ENCODE measurements around the gene PIEZO2.

PIEZO2 gene

DNA sequence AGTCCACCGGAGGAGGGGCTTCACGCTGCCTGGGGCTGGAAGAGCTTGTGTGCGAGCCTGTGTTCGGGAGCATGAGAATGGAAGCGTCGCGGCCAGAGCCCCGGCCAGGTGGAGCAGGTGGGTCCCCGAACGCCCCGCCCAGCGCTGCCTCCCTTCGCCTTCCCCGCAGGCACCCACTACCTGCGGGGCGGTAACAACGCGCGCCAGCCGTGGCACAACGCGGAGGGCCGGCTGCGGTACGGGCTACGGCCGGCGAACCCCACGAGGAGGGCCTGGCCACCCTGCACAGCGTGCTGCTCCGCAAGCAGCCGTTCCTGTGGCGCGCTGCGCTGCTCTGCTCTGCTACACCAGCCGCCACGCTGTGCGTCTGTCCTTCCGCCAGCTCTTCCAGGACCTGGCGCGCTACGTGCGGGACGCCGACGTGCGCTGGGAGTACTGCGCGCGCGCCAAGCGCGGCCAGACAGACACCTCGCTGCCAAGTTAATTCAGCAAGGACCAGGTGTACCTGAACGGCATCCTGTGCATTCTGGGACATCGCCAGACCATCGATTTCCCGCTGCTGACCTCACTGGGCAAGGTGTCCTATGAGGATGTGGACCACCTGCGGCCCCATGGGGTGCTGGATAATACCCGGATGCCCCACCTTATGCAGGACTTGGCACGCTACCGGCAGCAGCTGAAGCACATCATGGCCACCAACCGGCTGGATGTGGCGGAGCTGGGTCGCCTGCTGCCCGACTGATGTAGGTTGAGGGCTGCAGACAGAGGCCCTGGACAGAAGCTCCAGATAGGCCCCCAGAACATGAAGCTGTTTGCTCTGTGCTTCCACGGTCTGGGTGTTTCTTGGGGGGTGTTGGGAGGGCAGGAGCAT lies 422.9 kb downstream of the PIEZO2 start:
- no peak overlapping the region for H3K4me3 ChIP-seq (ENCODE audit: low read length)
- H3K9ac ChIP-seq (ENCODE audit: low read length), result no peak overlapping the region
- no peaks in the 10 kb centered on the region for H3K36me3 ChIP-seq (ENCODE audit: control insufficient read depth, insufficient read depth, low read length)
- no peaks in the 10 kb centered on the region for H3K27me3 ChIP-seq (ENCODE audit: control insufficient read depth, insufficient read depth, low read length)
- no peaks in the 10 kb centered on the region for H3K4me1 ChIP-seq (ENCODE audit: control insufficient read depth, insufficient read depth, low read length)
- no peak overlapping the region for H3K27ac ChIP-seq (ENCODE audit: low read depth, low read length)

DNA sequence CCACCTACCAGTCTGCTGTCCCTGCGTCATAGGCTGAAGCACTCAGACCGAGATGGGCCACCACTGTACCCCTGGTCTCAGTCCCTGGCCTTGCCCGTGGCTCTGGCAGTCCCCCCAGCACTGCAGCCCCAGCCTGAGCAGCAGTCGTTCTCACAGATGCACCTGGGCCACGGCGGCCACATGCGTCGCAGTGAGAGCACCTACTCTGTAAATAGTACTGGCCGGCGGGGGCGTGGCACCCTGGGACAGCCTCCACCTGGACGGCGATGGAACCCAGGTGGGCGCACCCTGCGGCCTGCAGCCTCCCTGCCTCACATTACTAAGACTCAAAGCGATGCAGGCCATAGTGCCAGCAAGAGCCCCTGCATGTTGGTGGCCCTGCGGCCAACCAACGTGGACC lies 424.7 kb downstream of the PIEZO2 start:
- Histone ChIP-seq H3K27ac (ENCODE audit: low read depth, low read length) (no peak overlapping the region), H3K9ac (ENCODE audit: low read length) (no peak overlapping the region), H3K4me3 (ENCODE audit: low read length) (no peak overlapping the region), H3K4me1 (ENCODE audit: control insufficient read depth, insufficient read depth, low read length) (no peaks in the 10 kb centered on the region), H3K27me3 (ENCODE audit: control insufficient read depth, insufficient read depth, low read length) (no peaks in the 10 kb centered on the region), H3K36me3 (ENCODE audit: control insufficient read depth, insufficient read depth, low read length) (no peaks in the 10 kb centered on the region)

DNA sequence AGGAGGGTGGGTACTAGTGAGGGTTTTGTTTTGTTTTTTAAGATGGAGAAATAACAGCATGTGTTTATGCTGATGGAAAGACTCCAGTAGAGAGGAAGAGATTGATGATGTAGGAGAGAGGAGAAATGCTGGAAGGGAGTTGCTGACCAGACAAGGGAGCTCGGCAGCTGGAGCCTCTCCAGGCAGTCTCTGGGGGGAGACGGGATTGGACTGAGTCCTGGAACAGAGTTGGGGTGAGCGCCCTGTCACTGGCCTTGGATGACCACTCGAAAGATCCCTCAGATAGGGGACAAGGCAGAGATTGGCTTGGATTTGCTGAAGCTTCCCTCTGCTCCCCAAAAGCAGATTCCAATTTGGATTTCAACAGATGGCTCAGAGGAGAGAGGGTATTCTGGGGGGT lies 425.9 kb downstream of the PIEZO2 start:
- no peaks in the 10 kb centered on the region for H3K4me1 ChIP-seq (ENCODE audit: control insufficient read depth, insufficient read depth, low read length)
- no peak overlapping the region for H3K27ac ChIP-seq (ENCODE audit: low read depth, low read length)
- no peak overlapping the region for H3K9ac ChIP-seq (ENCODE audit: low read length)
- H3K36me3 ChIP-seq (ENCODE audit: control insufficient read depth, insufficient read depth, low read length), result no peaks in the 10 kb centered on the region
- H3K4me3 ChIP-seq (ENCODE audit: low read length), result no peak overlapping the region
- no peaks in the 10 kb centered on the region for H3K27me3 ChIP-seq (ENCODE audit: control insufficient read depth, insufficient read depth, low read length)

DNA sequence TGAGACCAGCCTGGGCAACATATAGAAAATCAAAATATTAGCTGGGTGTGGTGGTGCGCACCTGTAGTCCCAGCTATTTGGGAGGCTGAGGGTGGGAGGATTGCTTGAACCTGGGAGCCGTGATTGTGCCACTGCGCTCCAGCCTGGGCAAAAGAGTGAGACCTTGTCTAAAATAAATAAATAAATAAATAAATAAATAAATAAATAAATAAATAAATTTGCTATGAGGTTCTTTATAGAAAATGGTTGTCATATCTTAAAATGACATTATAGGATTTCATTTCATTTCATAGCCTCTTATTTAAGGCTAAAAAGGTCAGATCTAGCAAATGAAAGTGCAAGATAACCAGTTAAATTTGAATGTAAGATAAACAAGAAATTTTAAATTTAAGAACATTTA lies 430.6 kb downstream of the PIEZO2 start:
- Histone ChIP-seq H3K27ac (ENCODE audit: low read depth, low read length) (no peak overlapping the region), H3K27me3 (ENCODE audit: control insufficient read depth, insufficient read depth, low read length) (no peaks in the 10 kb centered on the region), H3K9ac (ENCODE audit: low read length) (no peak overlapping the region), H3K4me3 (ENCODE audit: low read length) (no peak overlapping the region), H3K4me1 (ENCODE audit: control insufficient read depth, insufficient read depth, low read length) (no peaks in the 10 kb centered on the region), H3K36me3 (ENCODE audit: control insufficient read depth, insufficient read depth, low read length) (no peaks in the 10 kb centered on the region)

DNA sequence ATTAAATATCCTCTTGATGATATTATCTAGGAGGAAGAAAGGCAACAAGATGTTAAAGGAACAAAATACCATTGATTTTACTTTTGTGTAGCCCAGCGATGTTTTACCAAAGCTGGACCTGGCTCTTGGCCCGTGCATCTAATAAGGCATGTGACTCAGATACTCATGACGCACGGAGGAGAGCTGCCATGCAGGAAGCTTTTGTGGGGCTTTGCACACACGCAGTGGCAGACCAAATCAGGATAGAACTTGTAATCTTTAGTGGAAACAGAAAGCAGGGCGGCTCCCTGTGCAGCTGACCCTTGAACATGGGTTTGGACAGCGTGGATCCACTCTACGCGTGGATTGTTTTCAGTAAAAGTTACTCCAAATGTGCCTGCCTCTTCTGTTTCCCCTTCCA lies 433.6 kb downstream of the PIEZO2 start:
- H3K27ac ChIP-seq (ENCODE audit: low read depth, low read length), result no peak overlapping the region
- no peaks in the 10 kb centered on the region for H3K36me3 ChIP-seq (ENCODE audit: control insufficient read depth, insufficient read depth, low read length)
- no peak overlapping the region for H3K9ac ChIP-seq (ENCODE audit: low read length)

DNA sequence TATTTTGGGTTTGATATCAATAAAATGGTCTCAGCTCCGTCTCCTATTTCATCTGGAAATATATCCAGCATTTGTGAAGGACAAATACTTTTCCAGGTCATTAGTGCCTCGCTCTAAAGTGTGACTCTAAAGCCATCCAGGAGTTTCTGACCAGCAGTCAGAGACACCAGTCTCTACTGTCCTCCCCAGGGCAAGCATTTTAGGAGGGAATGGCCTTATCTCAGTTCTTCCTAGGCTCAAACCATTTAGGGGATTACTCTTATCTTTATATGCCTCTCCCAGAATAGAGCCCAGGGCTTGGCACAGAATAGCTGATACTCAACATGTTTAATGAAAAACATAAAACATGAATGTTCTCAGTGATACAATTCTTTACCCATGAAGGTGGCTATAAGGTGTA lies 436.0 kb downstream of the PIEZO2 start:
- no peaks in the 10 kb centered on the region for H3K4me1 ChIP-seq (ENCODE audit: control insufficient read depth, insufficient read depth, low read length)
- no peak overlapping the region for H3K9ac ChIP-seq (ENCODE audit: low read length)
- no peak overlapping the region for H3K4me3 ChIP-seq (ENCODE audit: low read length)
- H3K27me3 ChIP-seq (ENCODE audit: control insufficient read depth, insufficient read depth, low read length), result no peaks in the 10 kb centered on the region
- H3K36me3 ChIP-seq (ENCODE audit: control insufficient read depth, insufficient read depth, low read length), result no peaks in the 10 kb centered on the region
- H3K27ac ChIP-seq (ENCODE audit: low read depth, low read length), result no peak overlapping the region

More for the DNA sequence above, 433.6 kb downstream of the PIEZO2 start:
- Histone ChIP-seq H3K4me3 (ENCODE audit: low read length) (no peak overlapping the region), H3K4me1 (ENCODE audit: control insufficient read depth, insufficient read depth, low read length) (no peaks in the 10 kb centered on the region), H3K27me3 (ENCODE audit: control insufficient read depth, insufficient read depth, low read length) (no peaks in the 10 kb centered on the region)

DNA sequence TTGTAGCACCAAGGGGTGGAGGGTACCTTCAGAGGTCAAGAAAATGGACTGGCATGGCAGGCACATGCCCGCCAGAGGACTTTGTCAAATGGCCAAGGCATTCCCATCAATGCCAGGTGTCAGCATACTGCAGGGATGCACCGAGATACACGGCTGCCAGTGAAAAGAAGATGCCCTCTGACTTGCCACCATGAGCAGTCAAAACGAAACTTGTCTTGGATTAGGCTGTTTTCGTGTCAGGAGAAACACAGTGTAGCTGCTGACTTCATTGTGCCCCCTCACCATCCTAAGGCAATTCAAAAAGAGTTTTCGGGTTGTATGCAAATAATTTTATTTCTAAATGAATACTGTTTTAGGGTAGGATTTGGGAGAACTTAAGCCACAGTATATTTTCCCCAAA lies 442.1 kb downstream of the PIEZO2 start:
- Histone ChIP-seq H3K4me1 (ENCODE audit: control insufficient read depth, insufficient read depth, low read length) (no peaks in the 10 kb centered on the region), H3K9ac (ENCODE audit: low read length) (no peak overlapping the region), H3K36me3 (ENCODE audit: control insufficient read depth, insufficient read depth, low read length) (no peaks in the 10 kb centered on the region), H3K27me3 (ENCODE audit: control insufficient read depth, insufficient read depth, low read length) (no peaks in the 10 kb centered on the region), H3K4me3 (ENCODE audit: low read length) (no peak overlapping the region), H3K27ac (ENCODE audit: low read depth, low read length) (no peak overlapping the region)

DNA sequence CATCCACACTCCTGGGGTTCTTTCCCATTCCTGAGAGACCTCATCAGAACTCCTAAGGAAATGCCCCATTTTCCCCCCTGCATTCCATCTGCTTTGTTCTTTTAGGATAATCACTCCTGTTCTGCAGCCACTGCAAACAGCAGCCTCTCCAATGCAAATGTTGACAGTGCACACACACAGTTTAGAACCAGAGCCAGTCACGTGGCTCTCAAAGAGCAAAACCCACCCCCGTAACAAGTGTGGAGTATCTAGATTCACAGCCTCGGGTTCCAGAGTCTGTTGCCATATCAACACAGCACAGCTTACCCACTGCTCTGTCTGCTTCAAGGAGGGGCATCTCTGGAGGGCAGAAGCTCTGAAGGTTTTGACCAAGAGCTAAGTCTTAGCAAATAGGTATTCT lies 443.6 kb downstream of the PIEZO2 start:
- H3K4me1 ChIP-seq (ENCODE audit: control insufficient read depth, insufficient read depth, low read length), result no peaks in the 10 kb centered on the region
- no peak overlapping the region for H3K4me3 ChIP-seq (ENCODE audit: low read length)
- H3K36me3 ChIP-seq (ENCODE audit: control insufficient read depth, insufficient read depth, low read length), result no peaks in the 10 kb centered on the region
- H3K27ac ChIP-seq (ENCODE audit: low read depth, low read length), result no peak overlapping the region
- no peak overlapping the region for H3K9ac ChIP-seq (ENCODE audit: low read length)
- H3K27me3 ChIP-seq (ENCODE audit: control insufficient read depth, insufficient read depth, low read length), result no peaks in the 10 kb centered on the region

DNA sequence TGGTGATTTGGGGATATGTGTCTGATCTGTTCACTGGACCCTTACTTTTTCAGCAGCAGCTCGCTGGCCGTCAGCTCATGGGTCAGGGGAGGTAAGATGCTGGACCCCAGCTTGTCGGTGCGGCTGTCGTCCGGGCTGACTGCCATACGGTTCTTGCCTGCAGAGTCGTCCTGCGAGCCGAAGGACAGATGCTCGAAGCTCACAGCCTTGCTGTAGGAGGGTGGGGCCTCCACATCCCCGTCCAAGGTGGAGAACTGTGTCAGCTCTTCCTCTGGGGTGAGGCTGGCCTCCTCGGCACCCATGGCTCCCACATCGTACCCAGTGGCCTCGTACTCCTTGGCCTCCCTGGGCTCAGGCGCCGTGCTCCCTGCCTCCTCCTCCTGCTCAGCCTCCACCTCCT lies 444.1 kb downstream of the PIEZO2 start:
- H3K36me3 ChIP-seq (ENCODE audit: control insufficient read depth, insufficient read depth, low read length), result no peaks in the 10 kb centered on the region
- no peak overlapping the region for H3K27ac ChIP-seq (ENCODE audit: low read depth, low read length)
- H3K9ac ChIP-seq (ENCODE audit: low read length), result no peak overlapping the region
- H3K4me3 ChIP-seq (ENCODE audit: low read length), result no peak overlapping the region
- no peaks in the 10 kb centered on the region for H3K4me1 ChIP-seq (ENCODE audit: control insufficient read depth, insufficient read depth, low read length)
- H3K27me3 ChIP-seq (ENCODE audit: control insufficient read depth, insufficient read depth, low read length), result no peaks in the 10 kb centered on the region

DNA sequence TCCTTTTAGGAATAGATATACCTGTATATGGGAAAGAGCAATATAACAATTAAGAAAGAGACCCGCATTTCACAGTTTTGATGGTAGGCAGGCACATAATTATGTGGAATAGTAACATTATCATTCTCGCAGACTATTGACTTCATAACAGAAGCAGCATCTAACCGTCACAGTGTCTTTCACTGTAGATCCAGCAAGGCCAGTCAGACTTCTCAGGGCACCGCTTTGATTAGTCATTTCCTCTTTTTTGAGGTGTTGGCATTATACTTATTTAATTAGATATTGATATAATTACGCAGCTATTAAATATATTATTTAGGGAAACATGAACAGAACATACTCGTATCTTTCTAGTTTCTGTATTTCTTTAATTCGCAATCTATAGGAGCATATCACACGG lies 447.2 kb downstream of the PIEZO2 start:
- H3K4me3 ChIP-seq (ENCODE audit: low read length), result no peak overlapping the region
- H3K9ac ChIP-seq (ENCODE audit: low read length), result no peak overlapping the region
- H3K36me3 ChIP-seq (ENCODE audit: control insufficient read depth, insufficient read depth, low read length), result no peaks in the 10 kb centered on the region
- no peaks in the 10 kb centered on the region for H3K27me3 ChIP-seq (ENCODE audit: control insufficient read depth, insufficient read depth, low read length)
- no peaks in the 10 kb centered on the region for H3K4me1 ChIP-seq (ENCODE audit: control insufficient read depth, insufficient read depth, low read length)
- H3K27ac ChIP-seq (ENCODE audit: low read depth, low read length), result no peak overlapping the region

DNA sequence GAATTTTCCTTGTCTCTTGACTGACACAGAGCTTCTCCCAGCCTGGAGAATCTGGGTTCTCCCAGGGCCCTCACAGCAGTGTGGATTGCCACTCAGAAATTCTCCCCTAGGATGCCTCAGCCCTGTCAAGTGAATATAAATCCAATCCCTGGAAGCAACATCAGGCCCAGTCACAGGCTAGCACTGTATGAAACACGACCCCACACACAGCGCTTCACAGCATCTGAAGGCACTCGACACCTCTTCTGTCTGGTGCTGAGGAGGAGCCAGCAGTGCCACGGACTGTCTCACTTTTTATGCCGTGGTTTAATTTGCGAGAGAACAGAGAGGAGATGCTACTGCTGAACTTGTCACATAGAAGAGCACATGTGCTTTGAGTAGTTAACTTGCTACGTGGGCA lies 459.0 kb downstream of the PIEZO2 start:
- no peak overlapping the region for H3K27ac ChIP-seq (ENCODE audit: low read depth, low read length)
- H3K36me3 ChIP-seq (ENCODE audit: control insufficient read depth, insufficient read depth, low read length), result no peaks in the 10 kb centered on the region
- H3K4me3 ChIP-seq (ENCODE audit: low read length), result no peak overlapping the region
- H3K9ac ChIP-seq (ENCODE audit: low read length), result no peak overlapping the region
- H3K27me3 ChIP-seq (ENCODE audit: control insufficient read depth, insufficient read depth, low read length), result no peaks in the 10 kb centered on the region
- no peaks in the 10 kb centered on the region for H3K4me1 ChIP-seq (ENCODE audit: control insufficient read depth, insufficient read depth, low read length)

DNA sequence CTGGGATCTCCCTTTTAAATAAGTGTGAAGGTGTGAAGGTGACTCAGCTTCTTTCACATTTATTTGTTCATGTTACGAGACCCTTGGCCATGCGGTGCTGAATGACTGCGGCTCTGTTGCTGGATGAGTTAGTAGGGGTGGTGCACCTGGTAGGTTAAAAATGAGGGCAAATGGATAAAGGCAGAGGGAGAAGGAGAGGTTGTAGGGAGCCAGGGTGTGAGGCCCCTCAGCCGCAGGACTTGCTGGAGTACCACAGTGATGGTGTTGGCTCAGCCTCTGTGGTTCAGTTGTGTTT lies 459.4 kb downstream of the PIEZO2 start:
- no peak overlapping the region for H3K27ac ChIP-seq (ENCODE audit: low read depth, low read length)

DNA sequence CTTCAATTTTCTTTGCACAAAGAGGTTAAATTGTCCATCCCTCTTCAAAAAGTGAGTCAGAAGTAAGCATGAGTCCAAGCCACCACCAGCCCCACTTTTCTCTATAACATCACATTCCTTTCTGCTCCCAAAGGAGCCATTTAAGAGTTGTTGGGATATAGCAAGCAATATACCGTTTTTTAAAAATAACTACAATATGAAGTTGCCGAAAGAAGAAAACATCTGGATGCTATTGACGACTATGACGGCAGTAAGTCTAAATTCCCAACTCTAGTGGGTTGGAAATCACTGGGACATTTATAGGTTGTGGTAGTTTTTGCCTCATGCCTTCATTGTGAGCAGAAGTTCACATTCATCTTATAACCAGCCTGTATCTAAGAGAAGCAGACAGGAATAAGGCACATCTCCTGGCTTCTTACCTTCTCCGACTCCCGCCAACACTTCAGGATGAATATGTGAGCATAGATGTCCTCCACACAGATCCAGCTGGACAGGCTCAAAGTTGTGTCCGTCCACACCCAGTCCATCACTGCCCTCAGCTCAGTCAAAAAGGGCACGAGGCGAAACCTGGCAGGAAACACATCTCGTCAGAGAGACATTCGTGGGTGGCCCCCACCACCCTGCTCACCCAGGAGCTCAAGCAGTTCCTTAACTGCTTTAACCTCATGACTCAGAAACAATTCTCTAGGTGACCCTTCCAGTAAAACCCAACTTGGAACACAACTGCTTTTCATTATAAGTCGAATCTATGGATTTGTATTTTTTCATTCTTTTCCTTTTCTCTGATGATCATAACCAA lies 459.9 kb downstream of the PIEZO2 start:
- no peaks in the 10 kb centered on the region for H3K36me3 ChIP-seq (ENCODE audit: control insufficient read depth, insufficient read depth, low read length)
- H3K27me3 ChIP-seq (ENCODE audit: control insufficient read depth, insufficient read depth, low read length), result no peaks in the 10 kb centered on the region
- no peaks in the 10 kb centered on the region for H3K4me1 ChIP-seq (ENCODE audit: control insufficient read depth, insufficient read depth, low read length)
- H3K9ac ChIP-seq (ENCODE audit: low read length), result no peak overlapping the region
- no peak overlapping the region for H3K4me3 ChIP-seq (ENCODE audit: low read length)
- H3K27ac ChIP-seq (ENCODE audit: low read depth, low read length), result no peak overlapping the region

More for the DNA sequence above, 459.4 kb downstream of the PIEZO2 start:
- H3K4me3 ChIP-seq (ENCODE audit: low read length), result no peak overlapping the region
- H3K36me3 ChIP-seq (ENCODE audit: control insufficient read depth, insufficient read depth, low read length), result no peaks in the 10 kb centered on the region
- no peaks in the 10 kb centered on the region for H3K27me3 ChIP-seq (ENCODE audit: control insufficient read depth, insufficient read depth, low read length)
- no peak overlapping the region for H3K9ac ChIP-seq (ENCODE audit: low read length)
- no peaks in the 10 kb centered on the region for H3K4me1 ChIP-seq (ENCODE audit: control insufficient read depth, insufficient read depth, low read length)

All from rectal smooth muscle tissue (tissue), 1 donor.